Naive thymus-derived CD8-positive, alpha-beta T cell (primary cell): ENCODE data around the gene ZIC2. TPM values are rescaled to one million over a fixed set of nuclear protein-coding genes. Genes with fewer than 3 reads are reported as not detected.

Experiments used
- ATAC-seq, 2 donors: fragments of 150-1000 bp; cut with Tn5 transposase in 1 of 2; sonication (Bioruptor Pico), chemical (Tn5 transposase) in 1 of 2; 1 replicate in 1 of 2; 2 replicates in 1 of 2; pipeline ENCODE4 v1.10.0; 2021; ENCODE audit warnings: mild to moderate bottlenecking in 2 of 2, moderate library complexity in 2 of 2
- POLR2A ChIA-PET: fragments of 350-600 bp; sonication (Branson Sonifier 250); formaldehyde crosslinking; loops from one replicate; lab custom pipeline; 2021; ENCODE audit warnings: antibody characterized with exemption; lab: Charles Lee
- DNase-seq, 10 donors: peaks; one replicate each; pipeline versions ENCODE4 v3.0.0 to v3.0.0-alpha.2; 2020 to 2022
- H3K27ac Mint-ChIP-seq, 10 donors: one replicate each; pipeline ENCODE4 v1.8.0; 2020 to 2022; ENCODE audit warnings: mild to moderate bottlenecking in 10 of 10, mixed read lengths in 10 of 10, moderate library complexity in 4 of 10, inconsistent platforms in 1 of 10
- H3K27me3 Mint-ChIP-seq, 5 donors: one replicate each; pipeline ENCODE4 v1.8.0; 2021 to 2022; ENCODE audit warnings: mixed read lengths in 5 of 5
- H3K36me3 Mint-ChIP-seq, 3 donors: one replicate each; pipeline ENCODE4 v1.8.0; 2020 to 2022; ENCODE audit warnings: mixed read lengths in 3 of 3, mild to moderate bottlenecking in 2 of 3, inconsistent platforms in 1 of 3
- H3K4me1 Mint-ChIP-seq, 4 donors: one replicate each; pipeline ENCODE4 v1.8.0; 2021 to 2022; ENCODE audit warnings: mixed read lengths in 4 of 4
- H3K4me3 Mint-ChIP-seq, 10 donors: one replicate each; pipeline ENCODE4 v1.8.0; 2020 to 2022; ENCODE audit warnings: mild to moderate bottlenecking in 10 of 10, mixed read lengths in 10 of 10, moderate library complexity in 6 of 10, inconsistent platforms in 1 of 10
- H3K9me3 Mint-ChIP-seq, 9 donors: one replicate each; pipeline ENCODE4 v1.8.0; 2020 to 2022; ENCODE audit warnings: mixed read lengths in 9 of 9, mild to moderate bottlenecking in 3 of 9, inconsistent platforms in 1 of 9, moderate library complexity in 1 of 9
- polyA plus RNA-seq, 3 donors: library from polyadenylated mRNA; unstranded; fragments of 300-500 nt; fragmentation: Illumina TruSeq; gene quantifications; one replicate each; pipeline ENCODE4 v1.2.3, GENCODE V29; 2021
- total RNA-seq, 8 experiments: library from RNA in 2 of 8; stranded (reverse) in 2 of 8; gene quantifications; one replicate each; pipeline ENCODE4 v1.2.3 and lab custom pipeline; 2021 to 2026

Gene ZIC2
- total and polyA plus RNA-seq, 5 experiments from 2014 or later, result not detected

GRCh38 chr13:99983499-99984401 lies 2.2 kb downstream of the ZIC2 start:
- peaks cover 4 to 23% (median 12%) of the 10 kb centered on the region in 3 donors for H3K36me3 Mint-ChIP-seq
- DNase-seq (peak in 1 of 10 donors; percentile 33), ATAC-seq (no peak)
- peak overlapping the region in 6 of 10 donors; percentile 40 to 94 (median 62) for H3K27ac Mint-ChIP-seq
- H3K4me1 Mint-ChIP-seq, result peaks cover 4 to 25% (median 14%) of the 10 kb centered on the region in 4 donors
- H3K9me3 Mint-ChIP-seq, result peaks cover 0 to 37% (median 9%) of the 10 kb centered on the region in 9 donors
- POLR2A ChIA-PET, result interaction anchor here (1.0 to 2.7 kb wide), 5 partner anchors 8 to 25 kb away, joined by 3 to 15 read pairs (median 4); no protein-coding TSS in a partner anchor
- peaks cover 11 to 63% (median 49%) of the 10 kb centered on the region in 5 donors for H3K27me3 Mint-ChIP-seq
- H3K4me3 Mint-ChIP-seq, result peak overlapping the region in 9 of 10 donors; percentile 25 to 83 (median 58)

DNA sequence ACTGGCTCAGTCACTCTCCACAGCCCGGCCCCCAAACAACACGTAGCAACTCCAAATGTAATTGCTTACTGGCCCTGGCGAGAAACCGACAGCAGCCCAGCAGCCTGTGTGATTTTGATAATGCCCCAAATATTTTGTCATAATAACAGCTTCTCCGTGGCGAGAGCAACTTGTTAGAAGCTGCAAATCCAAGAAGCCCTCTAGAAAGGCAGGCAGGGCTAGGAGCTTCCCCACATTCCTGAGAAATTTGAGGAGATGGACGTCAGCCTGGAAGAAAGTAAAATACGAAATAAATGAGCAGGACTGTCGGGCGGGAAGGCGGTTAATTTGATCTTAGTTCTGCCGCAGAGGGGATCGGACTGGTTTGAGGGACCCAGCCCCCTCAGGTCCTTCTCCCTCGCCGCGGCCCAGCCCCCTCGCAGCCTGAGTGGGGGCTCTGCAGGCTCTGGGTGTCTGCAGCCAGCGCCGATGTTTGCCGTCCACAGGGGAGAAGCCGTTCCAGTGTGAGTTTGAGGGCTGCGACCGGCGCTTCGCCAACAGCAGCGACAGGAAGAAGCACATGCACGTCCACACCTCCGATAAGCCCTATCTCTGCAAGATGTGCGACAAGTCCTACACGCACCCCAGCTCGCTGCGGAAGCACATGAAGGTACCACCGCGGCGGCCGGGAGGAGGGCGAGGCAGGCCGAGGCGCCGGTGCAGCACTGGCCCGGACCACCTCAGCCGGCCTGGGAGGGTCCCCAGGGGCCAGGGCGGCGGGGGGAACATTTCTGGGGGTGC lies 3.1 kb downstream of the ZIC2 start:
- peak in 1 of 10 donors; percentile 25 for DNase-seq
- POLR2A ChIA-PET, result interaction anchor here (2.7 kb wide), 1 partner anchor 10 kb away, joined by 15 read pairs; no protein-coding TSS in a partner anchor
- H3K27me3 Mint-ChIP-seq, result peaks cover 15 to 66% (median 45%) of the 10 kb centered on the region in 5 donors

GRCh38 chr13:99985241-99985874 lies 3.8 kb downstream of the ZIC2 start:
- no peak for DNase-seq
- Mint-ChIP-seq H3K9me3 (peaks cover 0 to 46% (median 9%) of the 10 kb centered on the region in 9 donors), H3K27ac (peak overlapping the region in 2 of 10 donors; percentile 85 to 90)

More for the DNA sequence above, 3.1 kb downstream of the ZIC2 start:
- no peak for ATAC-seq
- peak overlapping the region in 8 of 10 donors; percentile 33 to 83 (median 59) for H3K4me3 Mint-ChIP-seq
- peaks cover 6 to 23% (median 14%) of the 10 kb centered on the region in 3 donors for H3K36me3 Mint-ChIP-seq
- H3K27ac Mint-ChIP-seq, result peak overlapping the region in 6 of 10 donors; percentile 41 to 94 (median 74)
- H3K9me3 Mint-ChIP-seq, result peaks cover 0 to 41% (median 9%) of the 10 kb centered on the region in 9 donors
- H3K4me1 Mint-ChIP-seq, result peaks cover 4 to 26% (median 20%) of the 10 kb centered on the region in 4 donors

DNA sequence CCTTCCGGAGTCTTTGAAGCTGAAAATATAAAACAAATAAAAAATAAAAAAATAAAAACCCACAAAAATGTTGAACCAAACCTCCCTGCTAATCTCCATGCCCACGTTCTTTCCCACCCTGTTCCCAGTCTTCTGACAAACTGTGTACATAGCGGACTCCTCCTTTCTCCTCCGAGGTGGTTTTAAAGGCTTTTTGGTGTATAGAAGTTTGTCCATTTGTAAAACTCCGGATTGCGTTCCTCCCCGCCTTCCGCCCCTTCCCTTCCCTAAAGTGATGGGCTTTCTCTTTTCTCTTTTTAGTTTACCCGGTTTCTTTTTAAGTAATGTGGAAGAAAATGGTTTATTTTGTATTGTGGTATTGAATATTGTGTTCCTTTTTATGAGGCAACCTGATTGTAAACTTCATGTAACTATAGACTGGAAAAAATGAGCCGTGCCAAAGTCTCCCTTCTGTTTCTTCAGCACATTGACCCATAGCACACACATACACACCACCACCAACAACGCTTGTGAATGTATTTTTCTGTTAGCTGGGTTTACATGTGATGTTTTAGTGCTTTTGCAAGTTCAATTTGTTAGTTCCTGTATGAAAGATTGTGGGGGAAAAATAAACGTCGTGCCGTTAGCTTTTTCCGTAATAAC lies 4.4 kb downstream of the ZIC2 start:
- Mint-ChIP-seq H3K27me3 (peaks cover 24 to 80% (median 56%) of the 10 kb centered on the region in 5 donors), H3K27ac (peak overlapping the region in 5 of 10 donors; percentile 39 to 91 (median 66)), H3K4me3 (peak overlapping the region in 9 of 10 donors; percentile 9 to 80 (median 26)), H3K4me1 (peaks cover 6 to 37% (median 32%) of the 10 kb centered on the region in 4 donors), H3K36me3 (peaks cover 11 to 23% (median 14%) of the 10 kb centered on the region in 3 donors), H3K9me3 (peaks cover 0 to 46% (median 9%) of the 10 kb centered on the region in 9 donors)
- POLR2A ChIA-PET, result interaction anchor here (0.9 to 1.8 kb wide), 2 partner anchors 11 to 16 kb away, joined by 4 to 6 read pairs; no protein-coding TSS in a partner anchor
- ATAC-seq (no peak), DNase-seq (no peak)

More at GRCh38 chr13:99985241-99985874, 3.8 kb downstream of the ZIC2 start:
- H3K36me3 Mint-ChIP-seq, result peaks cover 9 to 23% (median 14%) of the 10 kb centered on the region in 3 donors
- H3K4me3 Mint-ChIP-seq, result no peak overlapping the region
- POLR2A ChIA-PET, result interaction anchor here (0.9 to 2.7 kb wide), 3 partner anchors 10 to 15 kb away, joined by 4 to 15 read pairs (median 6); no protein-coding TSS in a partner anchor
- peaks cover 6 to 32% (median 27%) of the 10 kb centered on the region in 4 donors for H3K4me1 Mint-ChIP-seq
- ATAC-seq, result no peak
- H3K27me3 Mint-ChIP-seq, result peaks cover 20 to 73% (median 51%) of the 10 kb centered on the region in 5 donors

- Mint-ChIP-seq H3K36me3 (peaks cover 11 to 23% (median 14%) of the 10 kb centered on the region in 3 donors), H3K27me3 (peaks cover 28 to 87% (median 58%) of the 10 kb centered on the region in 5 donors), H3K27ac (peak overlapping the region in 1 of 10 donors; percentile 30), H3K4me1 (peaks cover 7 to 39% (median 35%) of the 10 kb centered on the region in 4 donors), H3K9me3 (peaks cover 0 to 46% (median 9%) of the 10 kb centered on the region in 9 donors), H3K4me3 (peak overlapping the region in 1 of 10 donors; percentile 38)
- DNase-seq (no peak), ATAC-seq (no peak)
- POLR2A ChIA-PET, result interaction anchor here (1.1 to 1.8 kb wide), 2 partner anchors 9 to 11 kb away, joined by 4 to 6 read pairs; no protein-coding TSS in a partner anchor
Measured at GRCh38 chr13:99986741-99987140, 5.2 kb downstream of the ZIC2 start.

DNA sequence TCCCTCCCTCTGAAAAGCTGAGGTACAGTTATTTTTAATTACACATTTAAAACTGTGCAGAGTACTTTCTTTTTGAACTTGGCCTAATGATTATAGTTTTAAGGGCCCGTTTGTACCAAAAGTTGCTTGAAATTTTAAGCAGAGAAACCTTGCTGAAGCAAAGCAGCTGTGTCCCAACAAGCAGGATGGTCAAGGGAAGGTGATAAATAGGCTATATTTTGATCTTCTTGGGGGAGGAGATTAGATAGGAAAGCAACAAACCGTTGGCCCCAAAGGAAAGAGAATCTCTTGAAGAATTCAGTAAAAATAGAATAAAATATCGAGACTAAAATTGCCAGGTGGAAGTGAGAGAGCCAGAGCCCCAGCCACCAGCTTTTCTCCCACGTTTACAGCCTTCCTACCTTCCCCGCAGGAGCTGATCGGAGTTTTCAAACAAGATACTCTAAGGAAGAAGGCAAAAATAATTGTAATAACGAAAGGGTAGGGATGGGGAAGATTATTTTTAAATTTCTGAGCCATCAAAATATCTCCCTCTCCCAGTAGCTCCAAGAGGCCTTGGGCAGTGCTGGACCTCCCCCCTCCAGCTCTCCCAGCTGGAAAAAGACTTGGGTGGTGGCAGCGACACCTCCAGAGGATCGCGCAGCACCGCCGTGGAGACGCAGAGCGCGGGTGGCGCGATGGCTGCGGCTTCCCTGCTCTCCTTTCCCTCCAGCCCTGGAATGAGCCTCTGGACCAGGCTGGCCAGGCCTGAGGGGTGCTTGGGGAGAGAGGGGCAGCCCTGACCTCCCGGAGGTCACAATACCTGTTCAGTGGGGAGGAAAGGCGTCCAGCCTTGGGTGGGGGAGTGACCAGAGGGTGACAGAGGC lies 5.8 kb downstream of the ZIC2 start:
- POLR2A ChIA-PET, result interaction anchor here (1.1 to 1.8 kb wide), 2 partner anchors 10 to 12 kb away, joined by 4 to 6 read pairs; no protein-coding TSS in a partner anchor
- peaks cover 35 to 94% (median 64%) of the 10 kb centered on the region in 5 donors for H3K27me3 Mint-ChIP-seq
- DNase-seq, result no peak
- H3K27ac Mint-ChIP-seq, result peak overlapping the region in 2 of 10 donors; percentile 40 to 44
- H3K36me3 Mint-ChIP-seq, result peaks cover 12 to 26% (median 14%) of the 10 kb centered on the region in 3 donors
- H3K4me3 Mint-ChIP-seq, result peak overlapping the region in 2 of 10 donors; percentile 6 to 56
- no peak for ATAC-seq
- peaks cover 0 to 51% (median 9%) of the 10 kb centered on the region in 9 donors for H3K9me3 Mint-ChIP-seq
- peaks cover 7 to 40% (median 38%) of the 10 kb centered on the region in 4 donors for H3K4me1 Mint-ChIP-seq

DNA sequence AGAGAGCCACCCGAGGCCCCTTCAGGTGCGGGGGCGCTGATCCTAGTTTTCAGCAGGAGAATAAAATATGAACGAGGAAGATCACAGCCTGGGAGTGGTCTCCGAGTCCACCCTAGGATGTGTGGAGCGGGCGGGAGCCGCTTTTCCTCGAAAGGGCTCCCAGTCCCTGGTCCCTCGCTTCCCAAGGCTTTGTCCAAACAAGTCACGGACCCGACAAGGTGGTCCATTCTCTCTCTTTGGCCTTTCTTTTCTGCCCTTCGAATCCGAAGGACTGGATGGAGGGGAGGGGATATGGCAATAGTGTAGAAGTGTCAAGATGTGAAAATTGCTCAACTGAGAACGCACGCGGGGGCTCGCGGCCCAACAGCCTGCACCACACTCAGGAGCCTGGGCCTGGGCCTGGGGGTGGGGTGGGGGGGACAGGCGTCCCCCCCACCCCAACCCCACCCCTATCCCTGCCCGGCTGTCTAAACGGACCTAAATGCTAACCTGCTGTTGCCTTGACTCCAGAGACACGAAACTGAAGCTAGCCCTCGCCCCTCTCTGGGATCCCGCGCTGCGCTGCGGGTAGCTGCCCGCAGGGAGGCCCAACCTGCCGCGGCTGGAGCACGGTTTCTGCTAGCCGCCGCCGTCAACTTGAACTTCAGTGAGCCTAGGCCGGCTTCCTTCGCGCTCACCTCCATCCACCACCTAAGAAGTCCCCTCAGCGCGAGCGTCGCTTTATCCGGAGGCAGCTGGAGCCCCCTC lies 7.1 kb downstream of the ZIC2 start:
- Mint-ChIP-seq H3K27me3 (peaks cover 44 to 94% (median 70%) of the 10 kb centered on the region in 5 donors), H3K4me1 (peaks cover 7 to 41% (median 30%) of the 10 kb centered on the region in 4 donors), H3K27ac (peak overlapping the region in 3 of 10 donors; percentile 56 to 61 (median 59)), H3K36me3 (peaks cover 10 to 29% (median 13%) of the 10 kb centered on the region in 3 donors), H3K4me3 (peak overlapping the region in 8 of 10 donors; percentile 22 to 78 (median 50)), H3K9me3 (peaks cover 0 to 51% (median 14%) of the 10 kb centered on the region in 9 donors)
- POLR2A ChIA-PET, result interaction anchor here (1.3 kb wide), 1 partner anchor 9 kb away, joined by 4 read pairs; no protein-coding TSS in a partner anchor
- ATAC-seq (no peak), DNase-seq (peak in 1 of 10 donors; percentile 6)

GRCh38 chr13:99989276-99990125 lies 7.9 kb downstream of the ZIC2 start:
- peak overlapping the region in 9 of 10 donors; percentile 2 to 78 (median 48) for H3K4me3 Mint-ChIP-seq
- POLR2A ChIA-PET, result interaction anchor here (1.3 to 2.1 kb wide), 2 partner anchors 9 to 15 kb away, joined by 4 to 6 read pairs; no protein-coding TSS in a partner anchor
- peaks cover 6 to 24% (median 15%) of the 10 kb centered on the region in 3 donors for H3K36me3 Mint-ChIP-seq
- H3K27ac Mint-ChIP-seq, result peak overlapping the region in 3 of 10 donors; percentile 14 to 71 (median 61)
- peaks cover 0 to 47% (median 12%) of the 10 kb centered on the region in 9 donors for H3K9me3 Mint-ChIP-seq
- ATAC-seq (peak; percentile 18 to 41), DNase-seq (peak in 2 of 10 donors; percentile 16 to 21)
- H3K27me3 Mint-ChIP-seq, result peaks cover 50 to 94% (median 70%) of the 10 kb centered on the region in 5 donors
- H3K4me1 Mint-ChIP-seq, result peaks cover 9 to 41% (median 27%) of the 10 kb centered on the region in 4 donors
